NCI-H526 treated with DMSO at 0.1 percent for 48 hours (cell line): Measurements from ENCODE around the gene PFKFB3.
"Not testable (repeated sequence)": the region's sequence is repeated elsewhere in the genome, so short reads cannot be mapped to it uniquely, and the experiment has no call there.

Source experiments
- DNase-seq: peaks from one replicate; lab custom pipeline; 2025; lab: John Stamatoyannopoulos, UW

Gene PFKFB3

GRCh38 chr10:6272126-6272525 lies 69.4 kb downstream of the PFKFB3 start:
- no peak for DNase-seq

- DNase-seq, result no peak
Observed at GRCh38 chr10:6273351-6273750, 70.6 kb downstream of the PFKFB3 start.

- DNase-seq, result no peak
Observed at GRCh38 chr10:6274040-6274439, 71.3 kb downstream of the PFKFB3 start.

GRCh38 chr10:6274484-6274883 lies 71.8 kb downstream of the PFKFB3 start:
- no peak for DNase-seq

GRCh38 chr10:6275022-6275997 lies 72.6 kb downstream of the PFKFB3 start:
- DNase-seq, result no peak

DNA sequence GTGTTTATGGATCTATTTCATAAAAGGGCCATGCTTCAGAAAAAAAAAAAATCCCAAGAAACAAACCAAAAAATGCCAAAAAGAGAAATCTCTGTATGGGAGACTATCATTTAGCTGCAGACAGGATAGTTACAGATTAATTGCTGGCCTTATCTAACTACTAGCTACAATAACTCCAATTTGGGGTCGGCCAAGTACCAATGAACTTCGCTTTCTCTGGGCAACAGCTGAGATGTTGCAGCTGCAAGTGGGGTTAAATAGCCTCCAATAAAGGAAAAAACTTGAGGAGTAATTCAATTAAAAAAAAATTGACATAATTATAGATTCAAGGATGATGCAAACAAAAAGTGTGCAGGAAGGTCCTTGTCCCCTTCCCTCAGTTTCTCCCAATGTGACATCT lies 73.6 kb downstream of the PFKFB3 start:
- DNase-seq, result no peak

DNA sequence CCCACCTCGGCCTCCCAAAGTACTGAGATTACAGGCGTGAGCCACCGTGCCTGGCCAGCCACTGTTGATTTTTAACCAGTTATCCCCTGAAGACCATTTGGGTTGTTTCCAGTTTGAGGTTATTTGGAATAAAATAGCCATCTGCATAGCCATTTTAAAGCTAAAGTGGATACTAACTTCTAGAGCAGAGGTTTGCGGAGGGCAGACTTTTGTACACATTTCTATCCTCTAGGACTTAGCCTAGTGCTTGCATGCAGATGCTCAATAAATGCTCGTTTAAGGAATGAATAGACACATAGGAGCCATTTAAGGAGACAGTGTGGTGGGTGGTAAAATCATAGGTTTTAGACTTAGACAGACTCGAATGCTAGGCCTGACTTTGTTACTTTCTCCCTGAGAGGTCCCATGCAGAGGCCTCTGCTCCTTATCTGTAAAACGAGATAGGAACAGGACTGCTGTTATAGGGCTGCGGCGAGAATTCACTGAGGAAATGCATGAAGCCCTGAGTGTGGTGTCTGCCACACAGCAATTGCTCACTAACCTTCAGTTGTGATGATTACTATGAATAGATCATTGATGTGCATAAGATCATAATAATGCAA lies 75.9 kb downstream of the PFKFB3 start:
- DNase-seq, result no peak

DNA sequence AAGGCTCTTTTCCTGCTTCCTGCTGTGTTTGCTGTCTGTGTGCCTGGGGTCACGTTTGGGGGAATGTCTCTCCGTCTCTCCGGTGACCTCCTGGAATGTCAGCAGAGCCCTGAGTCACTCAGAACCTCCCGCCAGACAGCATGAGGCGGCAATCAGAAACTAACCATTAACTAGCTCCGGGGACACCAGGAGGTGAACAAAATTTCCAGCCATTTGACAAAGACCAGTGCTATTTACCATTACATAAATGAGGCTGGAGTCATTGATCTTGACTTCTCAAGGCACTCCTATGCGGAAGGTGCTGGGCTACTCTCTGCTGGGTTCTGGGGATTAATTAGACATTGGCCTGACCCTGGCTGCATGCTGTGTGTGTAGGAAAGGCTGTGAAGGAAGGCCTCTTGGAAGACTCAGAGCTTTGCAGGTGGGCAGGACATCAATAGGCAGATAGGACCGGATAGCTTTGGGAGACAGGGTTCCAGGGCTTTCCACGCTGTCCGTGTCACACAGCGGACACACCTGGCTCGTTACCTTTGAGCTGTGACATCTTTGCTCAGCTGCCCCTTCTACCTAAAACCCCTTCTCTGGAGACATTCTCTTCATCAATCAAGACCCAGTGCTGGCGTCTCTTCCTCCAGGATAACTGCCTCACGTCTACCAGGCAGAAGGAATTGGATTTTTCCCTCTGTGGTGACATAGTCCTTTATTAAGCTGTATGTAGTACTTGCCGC lies 77.0 kb downstream of the PFKFB3 start:
- DNase-seq, result no peak

DNA sequence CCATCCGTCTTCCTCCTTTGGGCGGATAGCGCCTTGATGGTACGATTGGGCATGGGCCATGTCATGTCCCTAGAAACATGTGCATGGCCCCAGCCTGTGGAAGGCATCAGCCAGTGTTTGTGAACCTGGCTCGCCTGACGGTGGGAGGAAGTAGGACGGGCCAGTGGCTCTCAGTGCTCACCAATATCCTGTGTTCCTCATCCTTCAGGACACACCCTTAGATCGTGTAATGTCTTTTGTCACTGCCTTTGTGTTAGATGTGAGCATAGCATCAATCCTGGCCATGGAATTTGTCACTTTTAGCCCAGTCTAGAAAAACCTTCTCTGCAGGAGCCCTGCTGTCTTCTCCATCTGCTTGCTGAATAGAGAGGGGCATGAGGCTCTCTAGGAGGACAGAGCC lies 77.6 kb downstream of the PFKFB3 start:
- DNase-seq, result no peak

DNA sequence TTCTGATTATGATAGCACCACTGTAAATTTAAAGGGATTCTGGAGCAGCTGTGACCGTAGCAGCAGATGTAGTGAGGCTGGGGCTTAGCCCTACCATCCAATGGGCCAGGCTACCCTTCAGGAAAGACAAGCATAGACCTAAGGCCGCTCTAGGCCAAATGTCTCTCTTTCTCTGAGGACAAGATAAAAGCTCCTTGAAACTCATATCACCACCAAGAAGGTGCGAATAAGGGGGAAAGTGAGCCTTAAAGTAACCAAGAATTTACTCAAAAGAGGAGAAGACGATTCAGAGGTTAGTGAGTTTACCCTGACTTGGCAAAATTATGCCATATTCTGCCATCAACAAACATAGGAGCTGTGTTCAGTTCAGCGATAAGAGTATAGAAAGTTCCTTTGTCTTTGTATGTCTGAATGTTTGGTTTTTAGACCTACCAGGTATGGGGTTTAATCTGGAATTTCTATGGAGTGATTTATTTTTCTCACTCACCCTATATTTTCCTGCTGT lies 79.8 kb downstream of the PFKFB3 start:
- DNase-seq, result no peak

- DNase-seq, result no peak
Observed at GRCh38 chr10:6283655-6284054, 80.9 kb downstream of the PFKFB3 start.

GRCh38 chr10:6290621-6291020 lies 87.9 kb downstream of the PFKFB3 start:
- not testable (repeated sequence) for DNase-seq

- DNase-seq, result no peak
Observed at GRCh38 chr10:6292741-6293151, 90.0 kb downstream of the PFKFB3 start.

DNA sequence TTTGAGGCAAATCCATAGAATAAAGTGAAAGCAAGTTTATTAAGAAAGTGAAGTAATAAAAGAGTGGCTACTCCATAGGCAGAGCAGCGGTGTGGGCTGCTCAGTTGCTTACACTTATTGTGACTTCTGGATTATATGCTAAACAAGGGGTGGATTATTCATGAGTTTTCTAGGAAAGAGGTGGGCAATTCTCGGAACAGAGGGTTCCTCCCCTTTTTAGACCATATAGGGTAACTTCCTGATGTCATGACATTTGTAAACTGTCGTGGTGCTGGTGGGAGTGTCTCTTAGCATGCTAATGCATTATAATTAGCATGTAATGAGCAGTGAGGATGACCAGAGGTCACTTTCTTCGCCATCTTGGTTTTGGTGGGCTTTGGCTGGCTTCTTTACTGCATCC lies 93.7 kb downstream of the PFKFB3 start:
- not testable (repeated sequence) for DNase-seq

GRCh38 chr10:6296828-6297251 lies 94.1 kb downstream of the PFKFB3 start:
- no peak for DNase-seq

- DNase-seq, result no peak
Observed at GRCh38 chr10:6297522-6297921, 94.8 kb downstream of the PFKFB3 start.

GRCh38 chr10:6297951-6298381 lies 95.2 kb downstream of the PFKFB3 start:
- DNase-seq, result no peak

- no peak for DNase-seq
Observed at GRCh38 chr10:6298428-6298827, 95.7 kb downstream of the PFKFB3 start.

DNA sequence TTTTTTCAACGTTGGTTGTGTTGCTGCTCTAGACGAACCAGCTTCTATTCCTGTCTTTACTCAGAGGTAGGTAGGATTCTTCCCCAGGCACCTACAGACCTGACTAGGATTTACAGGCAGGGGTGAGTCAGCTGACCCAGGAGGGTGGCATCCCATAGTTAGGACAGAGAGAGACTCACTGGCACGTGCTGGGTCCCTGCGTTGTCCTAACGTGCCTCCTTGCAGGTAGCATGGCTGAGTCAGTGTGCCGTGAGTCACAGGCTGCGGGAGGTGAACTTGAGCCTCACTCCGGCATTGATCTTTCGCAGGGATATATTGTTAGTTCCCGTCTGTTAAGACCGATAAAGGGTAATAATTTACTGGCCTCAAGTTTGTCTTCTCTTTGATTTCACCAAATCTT lies 96.5 kb downstream of the PFKFB3 start:
- no peak for DNase-seq

- no peak for DNase-seq
Observed at GRCh38 chr10:6299743-6300105, 97.0 kb downstream of the PFKFB3 start.

DNA sequence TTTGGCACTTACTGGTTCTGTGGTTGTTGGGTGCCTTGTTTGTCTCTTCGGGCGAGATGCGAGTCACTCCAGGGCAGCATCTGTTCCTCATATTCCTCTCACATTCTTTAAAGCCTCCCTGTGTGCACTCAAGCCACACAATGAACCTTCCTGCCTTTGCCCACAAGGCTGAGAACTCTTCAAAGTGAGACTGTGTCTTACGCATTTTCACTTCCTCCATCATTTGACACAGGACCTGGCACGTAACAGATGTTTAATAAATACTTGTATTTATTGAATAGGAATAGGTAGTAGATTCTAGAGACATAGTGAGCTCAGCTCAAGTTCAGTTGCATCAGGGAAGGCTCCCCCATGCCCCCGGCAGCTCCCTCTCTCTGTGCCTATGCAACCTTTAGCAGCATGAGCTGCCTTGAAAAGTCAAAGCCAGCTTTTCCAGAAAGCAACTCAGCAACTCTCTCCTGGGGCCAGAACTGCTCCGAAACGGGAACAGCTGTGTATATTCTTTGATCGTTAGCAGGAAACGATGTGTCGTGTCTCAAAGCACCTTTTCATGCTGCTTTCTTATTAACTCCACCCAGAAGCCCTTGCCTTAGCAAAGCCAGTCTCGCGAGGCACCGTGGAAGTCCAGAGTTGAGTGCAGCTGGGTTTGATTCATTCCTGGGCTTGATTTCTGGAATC lies 97.5 kb downstream of the PFKFB3 start:
- no peak for DNase-seq
